GM12892 (cell line): ENCODE data around the gene SETX.
A peak's percentile ranks its signal among the peaks of the same experiment; 100 is the strongest.
"Not testable (repeated sequence)": the region's sequence is repeated elsewhere in the genome, so short reads cannot be mapped to it uniquely, and the experiment has no call there.

Experiments
- DNase-seq: peaks from one replicate; pipeline ENCODE4 v3.0.0; 2011; ENCODE audit not compliant: insufficient read length
- FAIRE-seq: peaks from 2 replicates; lab custom pipeline; 2011; peaks lifted over from hg19 to GRCh38; lab: Jason Lieb, UNC
- POLR2A ChIP-seq: IDR thresholded peaks from 2 replicates; pipeline ENCODE4 v1.6.1; 2011; ENCODE audit warnings: low read depth, low read length, control low read depth
- POLR2AphosphoS5 ChIP-seq: IDR thresholded peaks from 2 replicates; pipeline ENCODE4 v1.6.1; 2011; ENCODE audit warnings: low read depth, low read length, control low read depth
- TAF1 ChIP-seq: IDR thresholded peaks from 2 replicates; pipeline ENCODE4 v1.6.1; 2011; ENCODE audit warnings: low read depth, mild to moderate bottlenecking, control low read depth, low read length, borderline replicate concordance

The SETX gene

GRCh38 chr9:132299221-132299620, 55.6 kb downstream of the SETX start:
- FAIRE-seq (no peak), DNase-seq (no peak)
- TF ChIP-seq TAF1 (no peak), POLR2A (no peak), POLR2AphosphoS5 (no peak)

- DNase-seq (no peak), FAIRE-seq (no peak)
- TF ChIP-seq TAF1 (no peak), POLR2AphosphoS5 (no peak), POLR2A (no peak)
These were observed 59.6 kb downstream of the SETX start for GRCh38 chr9:132295181-132295580.

GRCh38 chr9:132293145-132293721, 61.6 kb downstream of the SETX start:
- TF ChIP-seq POLR2A (no peak), POLR2AphosphoS5 (no peak), TAF1 (no peak)
- DNase-seq: no peak
- FAIRE-seq: no peak

GRCh38 chr9:132288966-132289365, 65.8 kb downstream of the SETX start:
- TF ChIP-seq POLR2AphosphoS5: no peak
- no peak for TF ChIP-seq TAF1
- TF ChIP-seq POLR2A: no peak
- FAIRE-seq (no peak), DNase-seq (no peak)

GRCh38 chr9:132288361-132288760, 66.4 kb downstream of the SETX start:
- TF ChIP-seq POLR2A: no peak
- no peak for TF ChIP-seq TAF1
- no peak for TF ChIP-seq POLR2AphosphoS5
- FAIRE-seq (no peak), DNase-seq (no peak)

GRCh38 chr9:132287256-132287760, 67.5 kb downstream of the SETX start:
- no peak for DNase-seq

GRCh38 chr9:132283863-132284262, 70.9 kb downstream of the SETX start:
- DNase-seq: no peak
- no peak for TF ChIP-seq POLR2AphosphoS5
- TF ChIP-seq TAF1: no peak
- TF ChIP-seq POLR2A: no peak
- FAIRE-seq: no peak

More at GRCh38 chr9:132287256-132287760, 67.5 kb downstream of the SETX start:
- FAIRE-seq: no peak
- no peak for TF ChIP-seq POLR2A
- no peak for TF ChIP-seq TAF1
- no peak for TF ChIP-seq POLR2AphosphoS5

GRCh38 chr9:132283165-132283564, 71.6 kb downstream of the SETX start:
- peak; percentile 40 for FAIRE-seq
- no peak for TF ChIP-seq TAF1
- no peak for TF ChIP-seq POLR2AphosphoS5
- TF ChIP-seq POLR2A: no peak
- no peak for DNase-seq

- no peak for TF ChIP-seq POLR2AphosphoS5
- no peak for TF ChIP-seq POLR2A
- TF ChIP-seq TAF1: no peak
- no peak for DNase-seq
- no peak for FAIRE-seq
These were observed 79.9 kb downstream of the SETX start for GRCh38 chr9:132274861-132275260.

- peak; percentile 77; the same call in 1 of the 2 replicates for TF ChIP-seq POLR2AphosphoS5
- not testable (repeated sequence) for FAIRE-seq, DNase-seq
These were observed 84.9 kb downstream of the SETX start for GRCh38 chr9:132269704-132270516.

- FAIRE-seq: peak; percentile 14
- TF ChIP-seq POLR2A (no peak), TAF1 (no peak), POLR2AphosphoS5 (no peak)
- DNase-seq: no peak
These were observed 85.9 kb downstream of the SETX start for GRCh38 chr9:132268725-132269352.

- TF ChIP-seq POLR2AphosphoS5 (no peak), POLR2A (no peak), TAF1 (no peak)
- DNase-seq: no peak
- no peak for FAIRE-seq
These were observed 87.1 kb downstream of the SETX start for GRCh38 chr9:132267660-132268059.
